KOPT-K1 (cell line): ENCODE measurements around the gene CHAF1A.

Experiments
- H3K27ac ChIP-seq: fragments of 200-600 bp; sonication (generic); 2 replicates; pipeline ENCODE4 v1.5.1; 2016; ENCODE audit warnings: antibody characterized with exemption, mild to moderate bottlenecking, low read depth, low read length; ENCODE audit not compliant: poor library complexity, severe bottlenecking
- H3K36me3 ChIP-seq: fragments of 200-600 bp; sonication (generic); 2 replicates; pipeline ENCODE4 v1.5.1; 2017; ENCODE audit warnings: antibody characterized with exemption, mild to moderate bottlenecking, low read length, moderate library complexity; ENCODE audit not compliant: insufficient read depth
- H3K9me3 ChIP-seq: fragments of 200-600 bp; sonication (generic); 2 replicates; pipeline ENCODE4 v1.5.1; 2017; ENCODE audit warnings: antibody characterized with exemption, low read length, mild to moderate bottlenecking; ENCODE audit not compliant: insufficient read depth, poor library complexity, severe bottlenecking

CHAF1A gene

GRCh38 chr19:4373013-4373367, 29.4 kb upstream of the CHAF1A start:
- no peaks in the 10 kb centered on the region for H3K9me3 ChIP-seq
- H3K27ac ChIP-seq = no peak overlapping the region
- peaks cover 4% of the 10 kb centered on the region; the same call in 1 of the 2 replicates for H3K36me3 ChIP-seq

- Histone ChIP-seq H3K9me3 (no peaks in the 10 kb centered on the region), H3K36me3 (peaks cover 5% of the 10 kb centered on the region; the same call in 1 of the 2 replicates), H3K27ac (no peak overlapping the region)
Measured at GRCh38 chr19:4373601-4374497, 28.6 kb upstream of the CHAF1A start.

GRCh38 chr19:4374498-4375163, 27.8 kb upstream of the CHAF1A start:
- Histone ChIP-seq H3K36me3 (peaks cover 5% of the 10 kb centered on the region; the same call in 1 of the 2 replicates), H3K27ac (no peak overlapping the region), H3K9me3 (no peaks in the 10 kb centered on the region)

- no peak overlapping the region for H3K27ac ChIP-seq
- H3K36me3 ChIP-seq = peaks cover 5% of the 10 kb centered on the region; the same call in 1 of the 2 replicates
- no peaks in the 10 kb centered on the region for H3K9me3 ChIP-seq
Measured at GRCh38 chr19:4375164-4376027, 27.0 kb upstream of the CHAF1A start.

DNA sequence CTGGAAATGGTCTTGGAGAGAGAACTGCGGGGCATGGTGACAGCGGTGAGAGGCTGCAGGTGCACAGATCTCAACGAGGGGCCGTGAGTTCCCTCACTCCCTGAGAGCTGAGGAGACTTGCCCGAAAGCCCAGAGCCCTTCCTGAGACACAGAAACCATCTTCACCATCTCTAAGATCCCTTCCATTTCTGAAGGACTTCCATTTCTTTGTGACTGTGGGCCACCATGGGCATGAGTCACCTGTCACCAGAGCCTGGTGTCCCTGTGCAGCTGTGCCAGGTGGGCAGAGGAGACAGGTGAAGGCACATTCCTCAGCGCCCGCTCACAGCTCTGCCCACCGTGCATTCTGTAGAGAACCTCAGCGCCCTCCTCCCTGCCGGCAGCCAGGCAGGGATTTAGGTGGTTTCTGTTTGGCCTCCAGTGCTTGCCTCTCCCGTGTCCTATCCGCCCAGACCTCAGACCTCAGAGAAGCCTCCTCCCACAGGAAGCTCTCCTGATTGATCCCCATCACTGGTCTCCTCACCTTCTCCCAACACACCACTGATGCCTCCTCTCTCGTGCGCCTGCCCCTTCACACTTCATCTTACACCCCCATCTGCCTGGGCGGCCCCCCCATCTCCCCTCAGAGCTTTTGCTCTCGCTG, 26.3 kb upstream of the CHAF1A start:
- Histone ChIP-seq H3K9me3 (no peaks in the 10 kb centered on the region), H3K36me3 (peaks cover 5% of the 10 kb centered on the region; the same call in 1 of the 2 replicates), H3K27ac (no peak overlapping the region)

DNA sequence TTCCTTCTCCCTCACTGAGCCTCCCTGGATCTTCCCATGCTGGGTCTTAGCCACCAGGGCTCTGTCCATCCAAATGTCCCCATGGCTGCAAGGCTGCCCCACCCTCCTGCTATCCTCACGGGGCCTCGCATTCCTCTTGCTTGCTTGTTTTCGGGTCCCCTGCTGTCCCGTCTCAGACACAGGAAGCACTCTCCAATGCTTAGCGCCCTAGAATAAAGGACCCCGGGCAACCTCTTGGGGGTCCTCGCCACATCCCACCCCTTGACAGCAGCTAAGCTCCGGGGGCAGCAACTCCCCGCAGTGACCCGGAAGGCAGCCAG, 25.8 kb upstream of the CHAF1A start:
- Histone ChIP-seq H3K36me3 (peaks cover 5% of the 10 kb centered on the region; the same call in 1 of the 2 replicates), H3K9me3 (no peaks in the 10 kb centered on the region), H3K27ac (no peak overlapping the region)

GRCh38 chr19:4376991-4377781, 25.3 kb upstream of the CHAF1A start:
- H3K9me3 ChIP-seq = no peaks in the 10 kb centered on the region
- H3K36me3 ChIP-seq = peaks cover 5% of the 10 kb centered on the region; the same call in 1 of the 2 replicates
- H3K27ac ChIP-seq = no peak overlapping the region

DNA sequence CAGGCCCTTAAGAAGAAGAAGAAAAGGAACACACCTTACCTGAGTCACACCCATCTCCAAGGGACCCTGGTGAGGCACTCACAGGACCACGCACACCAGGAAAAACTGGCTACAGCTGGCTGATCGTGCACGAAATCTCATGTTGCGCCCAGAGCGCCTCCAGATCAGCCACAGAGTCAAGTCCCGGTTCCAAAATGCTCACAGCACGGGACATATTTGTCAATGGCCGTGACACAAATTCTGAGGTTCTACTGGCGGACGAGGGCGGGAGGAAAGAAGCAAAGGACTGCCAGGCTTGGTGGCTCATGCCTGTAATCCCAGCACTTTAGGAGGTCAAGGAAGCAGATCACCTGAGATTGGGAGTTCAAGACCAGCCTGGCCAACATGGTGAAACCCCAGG, 23.6 kb upstream of the CHAF1A start:
- Histone ChIP-seq H3K36me3 (peaks cover 12% of the 10 kb centered on the region), H3K27ac (no peak overlapping the region), H3K9me3 (no peaks in the 10 kb centered on the region)

- Histone ChIP-seq H3K36me3 (peaks cover 19% of the 10 kb centered on the region), H3K27ac (no peak overlapping the region), H3K9me3 (no peaks in the 10 kb centered on the region)
Measured at GRCh38 chr19:4379383-4380253, 22.8 kb upstream of the CHAF1A start.

DNA sequence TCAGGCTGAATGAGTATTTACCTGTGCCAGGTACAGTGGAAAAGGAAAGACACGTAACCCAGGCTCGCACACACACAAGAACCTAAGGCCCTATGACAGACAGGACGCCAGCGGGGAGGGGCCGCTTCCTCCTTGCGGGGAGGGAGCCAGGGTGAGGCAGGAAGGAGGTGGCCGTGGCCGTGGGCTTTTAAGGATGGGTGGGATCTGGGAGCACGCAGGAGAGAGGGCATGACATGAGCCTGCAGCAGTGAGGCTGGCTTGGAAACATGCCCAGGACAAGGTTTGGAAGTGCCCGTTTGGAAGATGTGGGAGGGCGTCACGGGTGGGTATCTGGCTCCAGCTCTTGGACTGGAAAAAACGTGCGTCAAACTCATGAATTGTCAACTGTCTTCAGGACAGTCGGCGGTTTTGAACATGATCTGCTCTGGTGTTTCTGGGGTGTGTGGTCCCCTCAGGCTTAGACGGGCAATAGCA, 22.1 kb upstream of the CHAF1A start:
- no peak overlapping the region for H3K27ac ChIP-seq
- H3K36me3 ChIP-seq = peaks cover 26% of the 10 kb centered on the region
- H3K9me3 ChIP-seq = no peaks in the 10 kb centered on the region

DNA sequence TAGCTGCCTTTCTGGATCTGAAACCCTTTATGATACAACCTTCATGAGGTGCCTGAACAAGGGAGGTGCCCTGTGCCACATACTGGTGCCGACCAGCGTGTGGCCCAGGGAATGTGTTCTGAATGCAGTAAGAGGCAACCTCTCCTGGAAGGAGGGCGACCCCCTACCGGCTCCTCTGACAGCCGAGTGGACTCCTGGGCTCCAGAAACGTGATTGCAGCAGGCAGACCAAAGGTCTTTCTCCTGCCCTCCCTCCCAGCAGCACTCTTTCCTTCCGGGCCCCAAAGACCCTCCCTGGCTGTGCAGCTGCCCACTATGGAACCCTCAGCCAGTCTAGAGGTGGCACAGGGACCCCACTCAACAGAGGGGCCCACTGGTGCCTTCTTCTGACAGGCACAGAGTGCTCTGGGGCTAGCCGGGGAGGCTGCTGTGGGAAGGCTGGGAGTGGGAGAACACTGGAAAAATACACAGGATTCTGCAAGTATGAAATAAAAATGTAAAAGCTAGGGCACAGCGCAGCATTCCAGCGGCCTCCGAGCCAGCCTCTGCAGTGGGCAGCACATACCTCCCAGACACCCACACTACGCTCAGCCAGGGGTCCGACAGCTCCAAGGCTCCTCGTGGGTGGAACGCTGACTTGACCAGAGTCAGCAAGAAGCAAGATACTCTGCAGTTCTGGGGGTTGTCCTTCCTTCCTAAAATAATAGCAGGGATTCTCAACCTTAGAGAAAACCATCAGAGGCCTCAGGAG, 17.0 kb upstream of the CHAF1A start:
- no peaks in the 10 kb centered on the region for H3K9me3 ChIP-seq
- H3K36me3 ChIP-seq = peaks cover 54% of the 10 kb centered on the region
- no peak overlapping the region for H3K27ac ChIP-seq

- peaks cover 54% of the 10 kb centered on the region for H3K36me3 ChIP-seq
- no peak overlapping the region for H3K27ac ChIP-seq
Measured at GRCh38 chr19:4386041-4386782, 16.2 kb upstream of the CHAF1A start.

More at GRCh38 chr19:4386041-4386782, 16.2 kb upstream of the CHAF1A start:
- no peaks in the 10 kb centered on the region for H3K9me3 ChIP-seq
